HepG2 (cell line): ENCODE measurements around the gene NTM. TPM values are rescaled to one million over a fixed set of nuclear protein-coding genes. Genes with fewer than 3 reads are reported as not detected.

ENCODE experiments used
- TBL1XR1 ChIP-seq: fragments of 150-350 bp; IDR thresholded peaks from 2 replicates; pipeline ENCODE4 v1.6.1; 2014; ENCODE audit warnings: borderline replicate concordance, low read length; ENCODE audit not compliant: partially characterized antibody
- ZNF263 ChIP-seq: sonication (generic); formaldehyde crosslinking; IDR thresholded peaks from 2 replicates; pipeline ENCODE4 v1.4.0; 2020; ENCODE audit warnings: missing genetic modification reagents
- polyA plus RNA-seq, 8 experiments: library from polyadenylated mRNA; depleted of rRNA in 3 of 8; stranded (reverse) in 7 of 8; unstranded in 1 of 8; fragments of >200 nt; fragmentation: Illumina TruSeq in 4 of 8; extraction: Trizol in 4 of 8; gene quantifications; 2 replicates each; pipeline versions ENCODE4 v1.2.1 to v1.2.3, GENCODE V29; 2011 to 2016; ENCODE audit warnings: low read depth in 4 of 8, missing spikeins in 1 of 8, mixed read lengths in 1 of 8; ENCODE audit not compliant: insufficient read depth in 1 of 8
- total RNA-seq, 5 experiments: library from RNA; depleted of rRNA; stranded (reverse); fragments of >200 nt; fragmentation: Illumina TruSeq; extraction: Trizol; gene quantifications; 2 replicates each; pipeline ENCODE4 v1.2.3, GENCODE V29; 2016; ENCODE audit warnings: low read depth in 1 of 5
- TF ChIP-seq, protein P1 (sequence below): sonication (generic); formaldehyde crosslinking; IDR thresholded peaks from 2 replicates; pipeline ENCODE4 v1.8.0; 2022; ENCODE audit warnings: mild to moderate bottlenecking, missing genetic modification reagents; ENCODE audit not compliant: insufficient replicate concordance
- TF ChIP-seq, protein P2 (sequence below): sonication (generic); formaldehyde crosslinking; IDR thresholded peaks from 2 replicates; pipeline ENCODE4 v1.4.0; 2020; ENCODE audit warnings: mild to moderate bottlenecking, missing genetic modification reagents
- TF ChIP-seq, protein P3 (sequence below): sonication (generic); formaldehyde crosslinking; IDR thresholded peaks from 2 replicates; pipeline ENCODE4 v1.5.0; 2020; ENCODE audit warnings: mild to moderate bottlenecking, missing genetic modification reagents
- TF ChIP-seq, protein P4 (sequence below): sonication (generic); formaldehyde crosslinking; IDR thresholded peaks from 2 replicates; pipeline ENCODE4 v1.4.0; 2020; ENCODE audit warnings: missing genetic modification reagents

The NTM gene
- total and polyA plus RNA-seq, 2 of the 13 experiments (the other 11 are each of a cell fraction or from before 2014, with no cell fraction given) = not detected

DNA sequence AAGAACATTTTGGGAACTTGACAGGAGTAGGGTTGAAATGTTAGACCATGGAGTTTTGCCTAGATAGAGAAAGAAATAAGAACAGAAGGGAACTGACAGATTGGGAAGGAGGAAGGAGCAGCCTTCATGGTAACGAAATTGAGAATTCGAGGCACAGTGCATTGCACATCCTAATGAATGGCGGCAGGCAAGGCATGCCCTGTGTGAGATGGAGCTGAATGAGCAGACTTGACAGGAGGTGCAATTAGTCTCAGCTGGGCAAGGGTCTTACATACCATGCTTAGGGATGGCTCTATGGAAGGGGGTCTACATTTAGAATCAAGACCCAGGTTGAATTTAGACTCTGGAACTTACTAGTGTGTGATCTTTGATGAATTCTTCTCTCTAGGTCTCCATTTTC, 25.0 kb upstream of the NTM start (continued):
- TF ChIP-seq, protein P1, sequence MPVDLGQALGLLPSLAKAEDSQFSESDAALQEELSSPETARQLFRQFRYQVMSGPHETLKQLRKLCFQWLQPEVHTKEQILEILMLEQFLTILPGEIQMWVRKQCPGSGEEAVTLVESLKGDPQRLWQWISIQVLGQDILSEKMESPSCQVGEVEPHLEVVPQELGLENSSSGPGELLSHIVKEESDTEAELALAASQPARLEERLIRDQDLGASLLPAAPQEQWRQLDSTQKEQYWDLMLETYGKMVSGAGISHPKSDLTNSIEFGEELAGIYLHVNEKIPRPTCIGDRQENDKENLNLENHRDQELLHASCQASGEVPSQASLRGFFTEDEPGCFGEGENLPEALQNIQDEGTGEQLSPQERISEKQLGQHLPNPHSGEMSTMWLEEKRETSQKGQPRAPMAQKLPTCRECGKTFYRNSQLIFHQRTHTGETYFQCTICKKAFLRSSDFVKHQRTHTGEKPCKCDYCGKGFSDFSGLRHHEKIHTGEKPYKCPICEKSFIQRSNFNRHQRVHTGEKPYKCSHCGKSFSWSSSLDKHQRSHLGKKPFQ (CRISPR knock-in tag) = no peak
- TF ChIP-seq, protein P2, sequence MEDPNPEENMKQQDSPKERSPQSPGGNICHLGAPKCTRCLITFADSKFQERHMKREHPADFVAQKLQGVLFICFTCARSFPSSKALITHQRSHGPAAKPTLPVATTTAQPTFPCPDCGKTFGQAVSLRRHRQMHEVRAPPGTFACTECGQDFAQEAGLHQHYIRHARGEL (CRISPR knock-in tag) = no peak
- TF ChIP-seq, protein P3, sequence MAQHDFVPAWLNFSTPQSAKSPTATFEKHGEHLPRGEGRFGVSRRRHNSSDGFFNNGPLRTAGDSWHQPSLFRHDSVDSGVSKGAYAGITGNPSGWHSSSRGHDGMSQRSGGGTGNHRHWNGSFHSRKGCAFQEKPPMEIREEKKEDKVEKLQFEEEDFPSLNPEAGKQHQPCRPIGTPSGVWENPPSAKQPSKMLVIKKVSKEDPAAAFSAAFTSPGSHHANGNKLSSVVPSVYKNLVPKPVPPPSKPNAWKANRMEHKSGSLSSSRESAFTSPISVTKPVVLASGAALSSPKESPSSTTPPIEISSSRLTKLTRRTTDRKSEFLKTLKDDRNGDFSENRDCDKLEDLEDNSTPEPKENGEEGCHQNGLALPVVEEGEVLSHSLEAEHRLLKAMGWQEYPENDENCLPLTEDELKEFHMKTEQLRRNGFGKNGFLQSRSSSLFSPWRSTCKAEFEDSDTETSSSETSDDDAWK (CRISPR knock-in tag) = no peak
- TF ChIP-seq TBL1XR1 (no peak), ZNF263 (CRISPR knock-in tag) (no peak)
- TF ChIP-seq, protein P4, sequence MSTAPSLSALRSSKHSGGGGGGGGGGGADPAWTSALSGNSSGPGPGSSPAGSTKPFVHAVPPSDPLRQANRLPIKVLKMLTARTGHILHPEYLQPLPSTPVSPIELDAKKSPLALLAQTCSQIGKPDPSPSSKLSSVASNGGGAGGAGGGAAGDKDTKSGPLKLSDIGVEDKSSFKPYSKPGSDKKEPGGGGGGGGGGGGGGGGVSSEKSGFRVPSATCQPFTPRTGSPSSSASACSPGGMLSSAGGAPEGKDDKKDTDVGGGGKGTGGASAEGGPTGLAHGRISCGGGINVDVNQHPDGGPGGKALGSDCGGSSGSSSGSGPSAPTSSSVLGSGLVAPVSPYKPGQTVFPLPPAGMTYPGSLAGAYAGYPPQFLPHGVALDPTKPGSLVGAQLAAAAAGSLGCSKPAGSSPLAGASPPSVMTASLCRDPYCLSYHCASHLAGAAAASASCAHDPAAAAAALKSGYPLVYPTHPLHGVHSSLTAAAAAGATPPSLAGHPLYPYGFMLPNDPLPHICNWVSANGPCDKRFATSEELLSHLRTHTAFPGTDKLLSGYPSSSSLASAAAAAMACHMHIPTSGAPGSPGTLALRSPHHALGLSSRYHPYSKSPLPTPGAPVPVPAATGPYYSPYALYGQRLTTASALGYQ (CRISPR knock-in tag) = no peak
